HG03196 (cell line): ENCODE results near the gene SLC2A8.

Experiments
- ATAC-seq: cut with Tn5 transposase; IDR thresholded peaks from one replicate; pipeline ENCODE4 v1.9.1; 2021; ENCODE audit not compliant: unreplicated experiment

The SLC2A8 gene

DNA sequence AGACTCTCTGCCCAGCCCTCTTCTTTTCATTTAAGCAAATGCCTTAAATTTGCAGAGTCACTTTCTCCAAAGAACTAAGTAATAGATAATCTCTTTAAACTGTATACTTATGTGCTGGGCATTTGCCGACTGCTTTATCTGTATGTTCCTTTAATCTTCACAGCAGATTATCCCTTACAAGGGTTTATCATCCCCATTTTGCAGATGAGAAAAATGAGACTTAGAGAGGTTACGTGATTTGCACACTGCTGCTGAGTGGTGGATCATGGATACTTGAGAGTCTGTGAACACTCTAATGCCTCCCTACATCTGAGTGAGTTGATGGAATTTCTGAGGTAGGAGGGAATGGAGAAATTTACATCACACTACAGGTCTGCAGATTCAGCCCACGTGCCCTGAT, 31.4 kb downstream of the SLC2A8 start:
- no peak for ATAC-seq

DNA sequence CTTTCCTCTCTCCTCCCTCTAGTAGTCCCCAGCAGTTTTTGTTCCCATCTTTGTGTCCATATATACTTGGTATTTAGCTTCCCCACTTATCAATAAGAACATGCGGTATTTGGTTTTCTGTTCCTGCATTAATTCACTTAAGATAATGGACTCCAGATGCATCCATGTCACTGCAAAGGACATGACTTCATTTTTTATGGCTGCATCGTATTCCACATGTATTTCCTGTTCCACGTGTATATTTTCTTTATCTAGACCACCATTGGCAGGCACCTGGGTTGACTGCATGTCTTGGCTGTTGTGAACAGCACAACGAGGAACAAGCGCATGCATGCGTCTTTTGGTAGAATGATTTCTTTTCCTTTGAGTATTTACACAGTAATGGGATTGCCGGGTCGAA, 33.4 kb downstream of the SLC2A8 start:
- no peak for ATAC-seq

DNA sequence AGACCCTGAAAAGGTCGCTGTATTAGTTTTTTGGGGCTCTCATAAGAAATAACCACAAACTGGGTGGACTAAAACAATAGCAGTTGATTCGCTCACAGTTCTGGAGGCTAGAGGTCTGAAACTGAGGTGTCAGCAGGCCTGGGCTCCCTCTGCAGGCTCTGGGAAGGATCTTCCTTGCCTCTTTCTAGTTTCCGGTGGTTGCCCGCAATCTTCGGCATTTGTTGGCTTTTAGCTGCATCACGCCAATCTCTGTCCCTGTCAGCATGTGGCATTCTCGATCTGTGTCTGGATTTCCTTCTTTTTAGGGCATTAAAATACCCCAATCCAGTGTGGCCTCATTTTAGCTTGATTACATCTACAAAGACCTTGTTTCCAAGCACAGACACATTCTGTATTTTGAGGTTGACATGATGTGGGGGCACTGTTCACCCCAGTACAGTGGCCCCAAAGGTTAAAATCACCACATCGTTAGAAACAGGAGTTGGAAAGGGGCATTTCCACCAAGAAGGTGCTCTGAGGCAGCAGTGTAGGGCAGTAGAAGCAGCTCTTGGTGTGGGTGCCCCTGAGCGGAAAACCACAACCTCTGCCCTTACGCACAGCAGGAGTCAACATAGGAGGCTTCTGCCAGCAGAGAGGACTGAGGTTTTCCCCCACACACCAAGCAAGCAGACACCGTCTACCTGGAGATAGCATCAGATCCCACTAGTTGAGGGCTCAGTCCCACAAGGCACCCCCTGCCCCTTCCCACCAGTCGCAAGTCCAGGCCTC, 40.7 kb downstream of the SLC2A8 start:
- ATAC-seq, result no peak

DNA sequence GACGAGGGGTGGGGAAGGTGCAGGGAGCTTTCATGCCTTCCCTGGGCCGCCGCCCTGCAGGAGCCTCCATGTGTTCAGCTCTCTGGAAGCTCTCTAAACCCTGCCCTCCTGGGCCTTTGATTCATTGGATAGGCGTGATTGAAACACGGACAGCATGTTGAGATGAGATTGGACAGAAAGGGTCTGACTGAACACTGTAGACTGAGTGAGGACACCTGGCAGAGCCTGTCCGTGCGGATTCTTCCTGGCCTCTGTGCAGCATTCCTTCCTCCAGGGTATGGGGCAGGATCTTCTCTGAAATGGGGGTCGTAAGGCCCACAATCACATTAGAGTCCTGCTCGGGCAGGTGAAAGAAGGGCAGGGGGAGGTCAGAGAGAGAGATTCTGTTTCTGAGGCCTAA, 41.4 kb downstream of the SLC2A8 start:
- ATAC-seq, result no peak

DNA sequence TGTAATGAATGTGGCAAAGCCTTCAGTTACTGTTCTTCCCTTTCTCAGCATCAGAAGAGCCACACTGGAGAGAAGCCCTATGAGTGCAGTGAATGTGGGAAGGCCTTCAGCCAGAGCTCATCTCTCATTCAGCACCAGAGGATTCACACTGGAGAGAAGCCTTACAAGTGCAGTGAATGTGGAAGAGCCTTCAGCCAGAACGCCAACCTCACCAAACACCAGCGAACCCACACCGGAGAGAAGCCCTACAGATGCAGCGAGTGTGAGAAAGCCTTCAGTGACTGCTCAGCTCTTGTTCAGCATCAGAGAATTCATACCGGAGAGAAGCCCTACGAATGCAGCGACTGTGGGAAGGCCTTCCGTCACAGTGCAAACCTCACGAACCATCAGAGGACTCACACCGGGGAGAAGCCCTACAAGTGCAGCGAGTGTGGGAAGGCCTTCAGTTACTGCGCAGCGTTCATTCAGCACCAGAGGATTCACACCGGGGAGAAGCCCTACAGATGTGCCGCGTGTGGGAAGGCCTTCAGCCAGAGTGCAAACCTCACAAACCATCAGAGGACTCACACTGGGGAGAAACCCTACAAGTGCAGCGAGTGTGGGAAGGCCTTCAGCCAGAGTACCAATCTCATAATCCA, 47.4 kb downstream of the SLC2A8 start:
- ATAC-seq, result no peak

DNA sequence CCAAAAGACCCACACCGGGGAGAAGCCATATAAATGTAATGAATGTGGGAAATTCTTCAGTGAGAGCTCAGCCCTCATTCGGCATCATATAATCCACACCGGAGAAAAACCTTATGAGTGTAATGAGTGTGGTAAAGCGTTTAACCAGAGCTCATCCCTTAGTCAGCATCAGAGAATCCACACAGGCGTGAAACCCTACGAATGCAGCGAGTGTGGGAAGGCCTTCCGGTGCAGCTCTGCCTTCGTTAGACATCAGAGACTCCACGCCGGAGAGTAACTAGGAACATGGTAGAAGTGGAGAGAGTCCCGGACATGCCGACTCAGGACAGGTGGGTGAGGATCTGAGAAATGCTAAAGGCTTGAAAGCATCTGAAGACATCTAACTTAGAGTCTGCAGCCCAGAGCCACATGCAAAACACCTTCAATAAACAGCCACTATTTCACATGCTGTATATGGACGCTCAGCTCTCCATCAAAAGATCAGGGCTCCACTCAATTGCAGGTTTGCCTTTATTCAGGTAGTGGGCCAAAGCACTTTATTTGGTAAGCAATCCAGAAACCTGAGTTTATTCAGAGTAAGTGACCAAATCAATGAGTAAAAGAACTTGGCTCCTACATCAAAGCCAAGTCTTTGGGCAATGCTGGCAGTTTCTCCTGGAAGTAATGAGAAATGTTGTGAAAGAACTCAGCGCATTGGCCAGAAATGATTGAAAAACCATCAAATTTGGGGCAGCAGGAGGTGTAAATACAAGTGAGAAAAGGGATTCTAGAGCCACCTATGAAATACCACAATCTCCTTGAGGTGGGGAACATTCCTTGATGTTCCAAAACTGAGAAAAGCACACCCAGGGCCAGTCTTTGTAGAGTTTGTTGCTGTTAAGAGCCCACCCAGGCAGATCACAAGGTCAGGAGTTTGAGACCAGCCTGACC, 48.2 kb downstream of the SLC2A8 start:
- no peak for ATAC-seq

DNA sequence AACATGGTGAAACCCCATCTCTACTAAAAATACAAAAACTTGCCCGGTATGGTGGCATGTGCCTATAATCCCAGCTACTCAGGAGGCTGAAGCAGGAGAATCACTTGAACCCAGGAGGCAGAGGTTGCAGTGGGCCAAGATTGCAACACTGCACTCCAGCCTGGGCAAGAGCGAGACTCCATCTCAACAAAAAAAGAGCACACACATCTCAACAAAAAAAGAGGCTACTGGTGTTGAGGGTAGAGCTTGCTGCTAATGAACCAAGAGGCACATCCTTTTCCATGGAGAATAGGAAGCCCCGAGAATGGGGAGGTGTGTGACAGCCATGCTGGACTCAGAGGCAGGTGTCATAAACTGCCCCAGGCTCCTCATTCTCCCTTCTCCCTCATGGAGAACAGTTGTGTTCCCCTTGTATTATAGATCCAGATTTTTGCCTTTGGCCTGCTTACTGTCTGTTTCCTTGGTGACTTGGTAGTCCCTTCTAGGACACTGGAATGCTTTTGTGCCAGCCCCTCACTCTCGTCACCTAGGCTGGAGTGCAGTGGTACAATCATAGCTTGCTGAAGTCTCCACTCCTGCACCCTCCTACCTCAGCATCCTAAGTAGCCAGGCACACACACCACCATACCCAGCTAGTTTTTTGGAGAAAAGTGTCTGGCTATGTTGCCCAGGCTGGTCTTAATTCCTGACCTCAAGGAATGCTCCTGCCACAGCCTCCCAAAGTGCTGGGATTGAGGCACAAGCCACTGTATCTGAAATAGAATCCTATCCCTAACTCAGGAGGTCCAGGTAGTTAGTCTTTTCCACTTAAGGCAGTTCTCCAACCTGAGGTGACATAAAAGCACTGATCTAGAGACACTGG, 49.1 kb downstream of the SLC2A8 start:
- ATAC-seq, result no peak

DNA sequence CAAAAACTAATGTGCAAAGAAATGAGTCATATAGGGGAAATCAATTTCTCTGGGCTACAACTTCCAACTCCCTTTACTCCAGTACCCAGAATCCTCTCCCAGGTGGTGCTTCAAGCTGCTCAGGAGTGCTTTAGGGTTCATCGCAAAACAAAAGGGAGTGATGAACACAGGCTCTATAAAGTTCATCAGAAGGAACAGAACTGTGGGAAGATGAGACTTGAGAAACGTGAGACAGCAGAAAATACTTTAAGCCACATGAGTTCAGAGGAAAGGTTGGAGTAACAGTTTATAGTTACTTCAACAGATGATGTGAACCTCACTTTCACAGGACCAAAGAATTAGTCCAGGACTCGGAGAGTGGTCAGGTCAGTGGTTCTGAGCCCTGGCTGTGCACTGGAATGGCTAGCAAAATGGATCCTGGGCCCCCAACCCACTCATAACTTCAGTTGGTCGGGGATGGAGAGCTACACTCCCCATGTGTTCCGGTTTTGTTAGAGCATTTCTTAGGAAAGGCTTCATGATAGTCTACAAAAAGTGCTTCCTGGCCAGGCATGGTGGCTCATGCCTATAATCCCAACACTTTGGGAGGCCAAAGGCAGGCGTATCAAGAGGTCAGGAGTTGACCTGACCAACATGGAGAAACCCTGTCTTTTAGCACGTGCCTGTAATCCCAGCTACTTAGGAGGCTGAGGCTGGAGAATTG, 49.9 kb downstream of the SLC2A8 start:
- ATAC-seq, result no peak

DNA sequence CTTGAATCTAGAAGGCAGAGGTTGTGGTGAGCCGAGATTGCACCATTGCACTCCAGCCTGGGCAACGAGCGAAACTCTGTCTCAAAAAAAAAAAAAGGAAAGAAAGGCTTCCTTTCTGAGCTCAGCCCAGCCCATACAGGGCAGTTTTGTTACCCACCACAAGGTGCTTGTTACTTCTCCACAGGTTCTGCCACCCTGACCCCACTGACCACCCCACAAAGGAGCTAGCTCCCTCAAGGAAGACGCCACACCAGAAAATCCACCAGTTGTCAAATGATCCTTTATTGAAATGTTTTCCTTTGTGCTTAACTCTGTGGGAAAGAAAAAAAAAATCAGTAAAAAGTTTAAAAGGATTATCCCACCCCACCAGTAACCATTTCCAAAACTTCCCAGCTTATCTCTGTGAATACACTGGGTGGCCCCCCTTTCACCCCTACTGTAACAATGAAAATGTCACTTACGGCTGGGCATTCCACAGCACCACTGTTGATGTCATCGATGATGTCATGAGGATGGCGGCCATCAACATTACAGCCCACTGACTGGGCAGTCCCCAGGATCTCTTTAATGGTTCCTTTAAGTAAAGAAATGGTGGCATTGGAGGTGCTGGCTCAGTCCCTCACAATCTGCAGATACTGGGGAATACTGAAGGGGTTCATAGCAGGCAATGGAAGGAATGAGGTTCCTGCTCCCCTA, 50.6 kb downstream of the SLC2A8 start:
- no peak for ATAC-seq

DNA sequence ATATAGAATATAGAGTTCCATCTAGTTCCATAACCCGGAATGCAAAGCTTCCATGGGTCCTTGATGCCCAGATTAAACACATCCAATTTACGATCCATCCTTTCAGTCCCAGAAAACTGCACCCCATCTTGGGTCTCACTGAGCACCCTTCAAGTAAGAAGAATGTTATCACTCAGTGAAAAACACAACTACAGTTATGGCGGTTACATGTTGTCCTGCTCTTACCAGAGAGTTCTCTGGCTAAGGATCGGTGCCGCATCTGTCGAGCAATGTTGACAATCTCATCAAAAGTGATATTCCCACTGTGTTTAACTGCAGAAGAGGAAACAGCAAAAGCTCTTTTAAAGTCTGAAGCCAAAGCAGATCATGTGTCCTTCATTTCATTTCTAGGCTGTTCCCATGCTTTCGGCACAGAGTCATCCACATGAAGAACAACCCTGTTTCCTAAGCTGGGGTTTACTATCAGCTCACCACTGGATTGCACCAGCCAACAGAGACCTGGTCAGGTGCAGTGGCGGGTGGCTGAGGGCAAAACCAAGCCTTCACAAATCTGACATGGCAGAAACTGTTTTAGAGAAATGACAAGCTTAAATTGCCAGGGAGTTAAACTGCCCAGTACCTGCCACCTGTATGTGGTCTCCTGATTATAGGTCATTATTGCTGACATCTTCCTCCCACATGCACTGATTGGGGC, 51.3 kb downstream of the SLC2A8 start:
- ATAC-seq, result no peak

DNA sequence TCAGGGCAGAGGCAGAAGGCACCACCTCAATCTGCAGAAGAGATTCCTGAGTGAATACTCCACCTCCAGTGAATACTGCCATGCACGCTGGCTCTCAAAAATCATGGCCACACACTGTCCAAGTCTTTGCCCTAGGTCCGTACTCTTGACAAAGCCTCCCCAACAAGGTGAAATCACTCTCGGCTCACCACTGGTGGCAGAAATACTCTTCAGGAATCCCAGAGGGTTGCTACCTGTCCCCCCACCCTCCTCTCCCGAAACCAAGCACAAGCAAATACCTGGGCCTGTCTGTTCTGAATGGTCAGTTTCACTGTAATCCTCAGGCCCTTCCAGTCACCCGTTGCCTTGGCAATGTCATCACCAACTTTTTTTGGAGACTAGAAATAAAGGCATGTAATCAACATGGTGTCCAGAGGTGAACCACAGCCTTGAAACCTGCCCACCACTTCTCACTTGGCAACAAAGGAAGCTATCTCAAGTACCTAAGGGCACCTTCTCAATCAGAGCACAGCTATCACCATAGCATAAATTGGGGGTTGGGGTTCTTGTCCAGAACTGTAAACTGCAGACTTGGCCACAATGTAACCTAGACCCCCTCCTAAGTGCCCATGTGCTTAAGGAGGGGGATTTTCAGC, 52.5 kb downstream of the SLC2A8 start:
- no peak for ATAC-seq

DNA sequence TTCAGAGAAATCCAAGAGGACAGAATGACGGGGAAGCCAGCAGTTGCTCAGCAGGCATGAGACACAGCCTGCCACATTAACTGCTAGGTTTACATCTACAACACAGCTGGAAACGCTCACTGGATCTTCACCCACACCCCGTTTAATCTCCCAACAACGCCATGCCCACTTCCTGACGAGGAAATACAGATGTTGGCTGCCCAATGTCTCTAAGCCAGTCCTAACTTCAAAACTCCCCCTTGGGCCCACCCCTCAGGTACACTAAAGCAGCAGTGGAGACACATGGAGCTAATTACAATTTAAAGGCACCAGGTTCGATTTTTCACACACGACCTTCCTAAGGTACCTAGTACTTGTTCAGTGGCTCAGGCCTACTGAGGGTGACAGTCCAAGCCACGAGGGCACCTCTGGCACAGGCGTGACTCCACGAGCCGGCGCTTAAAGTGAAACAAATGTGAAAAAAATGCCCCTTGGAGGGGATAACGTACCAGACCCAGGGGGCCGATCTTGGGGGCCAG, 53.3 kb downstream of the SLC2A8 start:
- ATAC-seq, result no peak

DNA sequence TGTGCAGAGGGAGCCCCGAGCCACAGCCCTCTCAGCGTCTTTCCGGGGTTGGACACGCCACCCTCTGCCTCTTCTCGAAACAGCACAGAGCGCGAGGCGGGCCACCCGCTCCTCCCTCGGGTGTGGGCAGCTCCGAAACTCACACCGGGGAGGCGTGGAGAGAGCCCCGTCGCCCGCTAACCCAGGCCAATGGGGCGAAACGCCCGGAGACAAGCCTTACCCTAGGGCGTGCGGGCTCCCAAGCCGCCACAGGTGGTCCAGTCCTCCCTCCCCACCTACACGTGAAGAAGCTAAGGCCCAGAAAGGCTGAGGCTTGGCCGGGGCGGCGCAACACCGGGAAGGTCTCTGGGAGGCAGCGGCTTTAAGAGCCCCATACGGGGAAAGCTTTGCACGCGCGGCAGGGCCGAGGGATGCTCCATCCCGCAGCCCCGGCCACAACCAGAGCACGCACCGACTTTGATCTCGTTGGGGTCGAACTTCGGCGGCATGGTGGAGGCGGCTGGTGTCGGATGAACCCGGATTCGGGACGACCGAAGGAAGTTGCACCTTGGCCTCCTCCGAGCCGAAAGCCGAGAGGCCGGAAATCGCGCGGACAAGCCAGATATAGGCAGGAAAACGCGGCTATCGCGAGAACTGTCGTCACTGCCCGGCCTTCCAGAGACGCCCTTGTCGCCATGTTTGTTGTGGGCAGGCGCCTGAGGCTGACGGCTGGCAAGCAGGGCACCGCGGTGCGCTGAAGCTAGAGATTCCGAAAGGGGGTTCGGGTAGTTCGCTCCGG, 54.0 kb downstream of the SLC2A8 start, which contains the start of the genes LRSAM1 and RPL12:
Gene LRSAM1 (plus strand): TSS at position 681 of the 778 bp plus-strand sequence. CDS start 3,018 bp downstream, outside the sequence.
Gene RPL12 (minus strand): TSS at position 577 of the 778 bp plus-strand sequence. CDS start 89 bp downstream, at position 488.
- ATAC-seq, result peak; percentile 66

DNA sequence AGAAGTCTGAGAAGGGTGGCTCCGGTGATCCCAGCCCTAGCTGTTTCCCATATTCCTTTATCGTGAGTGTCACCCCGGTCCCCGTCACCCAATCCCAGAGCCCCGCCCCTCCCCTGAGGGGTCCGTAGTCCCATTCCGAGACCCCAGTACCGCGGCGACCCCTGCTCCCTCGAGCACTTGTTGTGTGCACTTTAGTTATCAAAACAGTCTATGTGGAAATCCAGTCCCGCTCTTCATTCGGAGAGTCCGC, 54.6 kb downstream of the SLC2A8 start:
- ATAC-seq, result no peak

DNA sequence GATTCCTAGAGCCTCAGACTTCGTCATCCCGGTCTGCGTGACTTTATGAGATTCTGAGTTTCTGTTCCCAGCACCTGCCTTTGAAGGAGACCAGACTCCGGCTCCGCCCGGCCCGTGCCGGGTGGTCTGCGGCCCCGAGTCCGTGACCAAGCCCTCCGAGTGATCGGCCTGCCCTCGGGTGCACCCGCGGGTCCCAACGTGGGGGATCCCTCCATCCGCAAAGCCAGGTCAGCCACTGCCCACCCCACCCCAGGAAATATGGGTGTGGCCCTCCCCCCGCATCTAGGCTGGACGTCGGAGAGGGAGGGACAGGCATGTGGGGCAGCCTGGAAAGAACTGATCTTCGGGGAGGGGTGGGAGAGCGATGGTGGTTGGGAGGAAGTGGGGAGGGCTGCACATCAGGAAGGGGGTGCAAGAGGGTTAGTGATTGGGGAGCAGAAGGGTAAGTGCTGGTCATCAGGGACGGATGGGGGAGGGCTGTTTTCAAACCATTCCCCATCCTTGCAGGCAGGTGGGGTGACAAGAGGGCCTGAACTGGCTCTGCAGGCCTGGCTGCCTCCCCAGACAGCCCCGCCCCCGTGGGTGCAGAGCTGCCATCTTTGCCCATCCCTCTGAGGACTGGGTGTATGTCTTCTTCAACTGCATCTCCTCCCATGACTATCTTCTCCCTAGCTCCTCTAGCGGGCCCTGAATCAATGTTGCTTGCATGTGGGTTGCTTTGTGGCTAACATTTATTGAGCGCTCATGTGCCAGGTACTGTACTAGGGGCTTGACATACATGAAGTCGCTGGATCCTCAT, 55.1 kb downstream of the SLC2A8 start:
- ATAC-seq, result no peak

DNA sequence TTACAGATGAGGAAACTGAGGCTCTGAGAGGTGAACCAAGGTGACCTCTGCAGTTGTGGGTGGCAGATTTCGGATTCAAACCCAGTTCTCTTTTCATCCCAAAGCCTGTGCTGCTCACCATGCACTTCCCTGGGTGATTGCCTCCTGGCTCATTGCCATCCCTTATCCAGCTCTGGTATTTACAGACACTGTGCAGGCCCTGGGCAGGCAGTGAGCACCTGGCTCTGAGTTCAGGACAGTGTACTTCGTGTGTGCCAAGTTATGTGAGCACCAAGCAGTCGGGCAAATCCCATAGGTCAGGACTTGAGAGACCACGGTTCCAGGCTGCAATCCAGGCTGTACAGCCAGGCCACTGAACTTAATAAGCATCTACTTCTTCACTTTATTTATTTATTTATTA, 55.7 kb downstream of the SLC2A8 start:
- no peak for ATAC-seq
